Fibroblast of lung (primary cell): ENCODE results near the gene AFMID. TPM values are rescaled to one million over a fixed set of nuclear protein-coding genes. Genes with fewer than 3 reads are reported as not detected.
A peak's percentile ranks its signal among the peaks of the same experiment; 100 is the strongest.

Experiments used
- DNase-seq, 2 donors: peaks; one replicate each; pipeline versions ENCODE4 v3.0.0 to v3.0.0-alpha.2; 2010; ENCODE audit warnings: low read depth in 2 of 2
- H2AFZ ChIP-seq: 2 replicates; pipeline ENCODE4 v1.5.1; 2012; ENCODE audit warnings: low read length, control low read depth, inconsistent platforms
- H3K27ac ChIP-seq: 2 replicates; pipeline ENCODE4 v1.5.1; 2011; ENCODE audit warnings: low read length, control low read depth; ENCODE audit not compliant: insufficient read depth
- H3K27me3 ChIP-seq: 2 replicates; pipeline ENCODE4 v1.5.1; 2011; ENCODE audit warnings: mild to moderate bottlenecking, low read length; ENCODE audit not compliant: control insufficient read depth, insufficient read depth
- H3K36me3 ChIP-seq: 2 replicates; pipeline ENCODE4 v1.5.1; 2011; ENCODE audit warnings: low read length; ENCODE audit not compliant: control insufficient read depth, insufficient read depth
- H3K4me1 ChIP-seq: 2 replicates; pipeline ENCODE4 v1.5.1; 2011; ENCODE audit warnings: low read length; ENCODE audit not compliant: control insufficient read depth, insufficient read depth; ENCODE audit errors: extremely low read depth
- H3K4me2 ChIP-seq: 2 replicates; pipeline ENCODE4 v1.5.1; 2011; ENCODE audit warnings: low read length, control low read depth; ENCODE audit not compliant: insufficient read depth; ENCODE audit errors: extremely low read depth
- H3K4me3 ChIP-seq, 4 experiments: fragments of 200-600 bp in 1 of 4; sonication (generic) in 1 of 4; replicated peaks in 1 of 4; 2 replicates each; pipeline ENCODE4 v1.5.1; 2011 to 2016; ENCODE audit warnings: low read length in 4 of 4, low read depth in 3 of 4, mild to moderate bottlenecking in 3 of 4, control low read depth in 2 of 4, inconsistent platforms in 1 of 4, mixed read lengths in 1 of 4; ENCODE audit not compliant: insufficient read depth in 1 of 4; ENCODE audit errors: control extremely low read depth in 1 of 4
- H3K79me2 ChIP-seq: 2 replicates; pipeline ENCODE4 v1.5.1; 2012; ENCODE audit warnings: mild to moderate bottlenecking, low read length, inconsistent platforms; ENCODE audit not compliant: control insufficient read depth, insufficient read depth
- H3K9ac ChIP-seq: 2 replicates; pipeline ENCODE4 v1.5.1; 2011; ENCODE audit warnings: mild to moderate bottlenecking, low read length, control low read depth; ENCODE audit not compliant: insufficient read depth
- H3K9me3 ChIP-seq: 2 replicates; pipeline ENCODE4 v1.5.1; 2012; ENCODE audit warnings: low read depth, low read length; ENCODE audit not compliant: control insufficient read depth, insufficient read depth
- H4K20me1 ChIP-seq: 2 replicates; pipeline ENCODE4 v1.5.1; 2011; ENCODE audit warnings: low read length; ENCODE audit not compliant: control insufficient read depth, insufficient read depth; ENCODE audit errors: extremely low read depth
- EZH2 ChIP-seq: IDR thresholded peaks from 2 replicates; pipeline ENCODE4 v1.5.1; 2012; ENCODE audit warnings: low read length, control low read depth, mild to moderate bottlenecking; ENCODE audit errors: missing control alignments
- polyA plus RNA-seq, 2 donors: library from polyadenylated mRNA; depleted of rRNA in 1 of 2; stranded (reverse) in 1 of 2; unstranded in 1 of 2; fragments of >200 nt; gene quantifications; 2 replicates each; pipeline ENCODE4 v1.2.1, GENCODE V29; 2011 to 2012; ENCODE audit warnings: missing spikeins in 1 of 2
- total RNA-seq: library from RNA; depleted of rRNA; stranded (reverse); fragments of >200 nt; gene quantifications from 2 replicates; pipeline ENCODE4 v1.2.1, GENCODE V29; 2014
- TF ChIP-seq, protein P1 (sequence below), 2 donors: IDR thresholded peaks in 1 of 2; conservative IDR thresholded peaks in 1 of 2; 1 replicate in 1 of 2; 2 replicates in 1 of 2; pipeline ENCODE4 v1.5.1; 2011 to 2012; ENCODE audit warnings: low read length in 2 of 2, control low read depth in 1 of 2, inconsistent platforms in 1 of 2, low read depth in 1 of 2, mild to moderate bottlenecking in 1 of 2

Gene AFMID
- total and polyA plus RNA-seq, 2 donors (not counting 1 experiment from before 2014, with no cell fraction given) = 28.1 to 29.2 TPM

DNA sequence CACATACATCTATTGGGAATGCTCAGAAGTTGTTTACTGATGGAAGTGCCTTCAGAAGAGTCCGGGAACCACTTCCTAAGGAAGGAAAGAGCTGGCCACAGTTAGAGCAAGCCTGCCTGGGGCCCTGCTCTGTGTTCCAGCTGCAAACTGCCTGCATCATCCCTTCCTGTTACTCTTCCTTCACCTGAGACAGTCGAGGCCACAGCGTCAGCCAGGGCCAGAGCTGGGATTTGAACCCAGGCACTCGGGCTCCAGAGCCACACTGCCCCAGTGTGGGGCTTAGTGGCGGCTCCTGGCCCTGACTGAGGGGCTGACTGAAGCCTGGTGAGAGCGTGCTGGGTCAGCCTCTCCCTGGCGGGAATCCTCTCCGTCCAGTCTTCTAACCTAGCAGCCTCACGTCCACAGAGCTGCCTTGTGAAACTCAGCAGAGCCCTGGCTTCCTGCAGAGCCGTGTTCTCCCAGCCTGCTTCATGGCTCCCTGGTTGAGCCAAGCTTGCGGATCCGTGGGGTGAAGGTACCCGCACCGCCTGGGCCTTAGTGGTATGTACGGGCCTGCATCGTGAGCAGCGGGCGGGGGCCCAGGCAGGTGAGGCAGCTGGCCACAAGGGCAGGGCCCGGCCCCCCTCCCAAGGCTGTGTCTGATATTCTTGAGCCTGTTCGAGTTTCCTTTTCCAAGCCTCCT, 45.6 kb upstream of the AFMID start:
- no peak overlapping the region for H3K9ac ChIP-seq
- no peak overlapping the region for H3K27ac ChIP-seq
- no peaks in the 10 kb centered on the region for H3K9me3 ChIP-seq
- no peak overlapping the region for H3K4me2 ChIP-seq
- no peak for TF ChIP-seq EZH2
- TF ChIP-seq, protein P1, sequence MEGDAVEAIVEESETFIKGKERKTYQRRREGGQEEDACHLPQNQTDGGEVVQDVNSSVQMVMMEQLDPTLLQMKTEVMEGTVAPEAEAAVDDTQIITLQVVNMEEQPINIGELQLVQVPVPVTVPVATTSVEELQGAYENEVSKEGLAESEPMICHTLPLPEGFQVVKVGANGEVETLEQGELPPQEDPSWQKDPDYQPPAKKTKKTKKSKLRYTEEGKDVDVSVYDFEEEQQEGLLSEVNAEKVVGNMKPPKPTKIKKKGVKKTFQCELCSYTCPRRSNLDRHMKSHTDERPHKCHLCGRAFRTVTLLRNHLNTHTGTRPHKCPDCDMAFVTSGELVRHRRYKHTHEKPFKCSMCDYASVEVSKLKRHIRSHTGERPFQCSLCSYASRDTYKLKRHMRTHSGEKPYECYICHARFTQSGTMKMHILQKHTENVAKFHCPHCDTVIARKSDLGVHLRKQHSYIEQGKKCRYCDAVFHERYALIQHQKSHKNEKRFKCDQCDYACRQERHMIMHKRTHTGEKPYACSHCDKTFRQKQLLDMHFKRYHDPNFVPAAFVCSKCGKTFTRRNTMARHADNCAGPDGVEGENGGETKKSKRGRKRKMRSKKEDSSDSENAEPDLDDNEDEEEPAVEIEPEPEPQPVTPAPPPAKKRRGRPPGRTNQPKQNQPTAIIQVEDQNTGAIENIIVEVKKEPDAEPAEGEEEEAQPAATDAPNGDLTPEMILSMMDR (conservative IDR thresholded peaks at IDR 0.05 in 1 of 2, IDR thresholded peaks at IDR 0.05 in 1 of 2; ENCODE audit: low read depth in 1 of 2, low read length in 2 of 2) = no peak
- H3K4me1 ChIP-seq = peaks cover 24% of the 10 kb centered on the region
- H3K36me3 ChIP-seq = no peaks in the 10 kb centered on the region
- no peaks in the 10 kb centered on the region for H3K27me3 ChIP-seq
- no peak for DNase-seq
- no peak overlapping the region for H2AFZ ChIP-seq
- H3K79me2 ChIP-seq = no peaks in the 10 kb centered on the region
- no peaks in the 10 kb centered on the region for H4K20me1 ChIP-seq
- no peak overlapping the region for H3K4me3 ChIP-seq

DNA sequence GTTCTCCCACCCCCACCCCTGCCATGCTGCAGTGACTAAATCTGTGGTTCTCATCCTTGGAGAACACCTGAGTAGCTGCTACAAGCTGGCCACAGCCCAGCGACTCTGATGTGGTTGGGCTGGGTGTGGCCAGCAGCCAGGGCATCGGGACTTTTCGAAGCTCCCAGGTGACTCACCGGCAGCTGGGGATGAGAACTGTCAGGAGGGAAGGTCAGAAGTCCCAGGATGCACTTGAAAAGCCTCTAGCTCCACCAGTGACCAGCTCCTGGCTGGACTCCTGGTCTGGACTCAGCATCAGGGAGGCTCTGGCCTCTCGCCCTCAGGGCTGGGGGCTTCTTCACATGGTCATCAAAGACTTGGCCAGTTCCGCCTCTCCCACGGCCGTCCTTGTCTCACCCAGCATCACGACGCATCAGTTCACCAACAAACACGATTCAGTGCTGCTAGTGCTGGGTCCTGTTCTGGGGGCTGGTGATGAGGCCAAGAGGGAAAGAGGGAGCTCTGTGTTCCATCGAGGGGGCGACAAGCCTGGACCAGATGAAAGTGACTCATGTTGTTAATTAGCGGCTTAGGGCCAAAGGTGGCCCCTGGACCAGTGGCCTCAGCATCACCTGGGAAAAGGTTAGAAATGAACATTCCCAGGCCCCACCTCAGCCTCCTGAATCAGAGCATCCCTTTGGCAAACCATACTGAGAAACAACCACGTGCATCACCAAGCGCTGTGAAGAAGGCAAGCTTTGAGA, 44.9 kb upstream of the AFMID start:
- H4K20me1 ChIP-seq = no peaks in the 10 kb centered on the region
- H3K27me3 ChIP-seq = no peaks in the 10 kb centered on the region
- no peak overlapping the region for H2AFZ ChIP-seq
- H3K79me2 ChIP-seq = no peaks in the 10 kb centered on the region
- no peak overlapping the region for H3K4me2 ChIP-seq
- TF ChIP-seq, protein P1 (conservative IDR thresholded peaks at IDR 0.05 in 1 of 2, IDR thresholded peaks at IDR 0.05 in 1 of 2; ENCODE audit: low read depth in 1 of 2, low read length in 2 of 2) = no peak
- no peak for TF ChIP-seq EZH2
- no peak overlapping the region for H3K4me3 ChIP-seq
- no peaks in the 10 kb centered on the region for H3K36me3 ChIP-seq
- peaks cover 24% of the 10 kb centered on the region for H3K4me1 ChIP-seq
- no peak overlapping the region for H3K9ac ChIP-seq
- peak; percentile 45 to 69 for DNase-seq
- no peak overlapping the region for H3K27ac ChIP-seq
- H3K9me3 ChIP-seq = no peaks in the 10 kb centered on the region

DNA sequence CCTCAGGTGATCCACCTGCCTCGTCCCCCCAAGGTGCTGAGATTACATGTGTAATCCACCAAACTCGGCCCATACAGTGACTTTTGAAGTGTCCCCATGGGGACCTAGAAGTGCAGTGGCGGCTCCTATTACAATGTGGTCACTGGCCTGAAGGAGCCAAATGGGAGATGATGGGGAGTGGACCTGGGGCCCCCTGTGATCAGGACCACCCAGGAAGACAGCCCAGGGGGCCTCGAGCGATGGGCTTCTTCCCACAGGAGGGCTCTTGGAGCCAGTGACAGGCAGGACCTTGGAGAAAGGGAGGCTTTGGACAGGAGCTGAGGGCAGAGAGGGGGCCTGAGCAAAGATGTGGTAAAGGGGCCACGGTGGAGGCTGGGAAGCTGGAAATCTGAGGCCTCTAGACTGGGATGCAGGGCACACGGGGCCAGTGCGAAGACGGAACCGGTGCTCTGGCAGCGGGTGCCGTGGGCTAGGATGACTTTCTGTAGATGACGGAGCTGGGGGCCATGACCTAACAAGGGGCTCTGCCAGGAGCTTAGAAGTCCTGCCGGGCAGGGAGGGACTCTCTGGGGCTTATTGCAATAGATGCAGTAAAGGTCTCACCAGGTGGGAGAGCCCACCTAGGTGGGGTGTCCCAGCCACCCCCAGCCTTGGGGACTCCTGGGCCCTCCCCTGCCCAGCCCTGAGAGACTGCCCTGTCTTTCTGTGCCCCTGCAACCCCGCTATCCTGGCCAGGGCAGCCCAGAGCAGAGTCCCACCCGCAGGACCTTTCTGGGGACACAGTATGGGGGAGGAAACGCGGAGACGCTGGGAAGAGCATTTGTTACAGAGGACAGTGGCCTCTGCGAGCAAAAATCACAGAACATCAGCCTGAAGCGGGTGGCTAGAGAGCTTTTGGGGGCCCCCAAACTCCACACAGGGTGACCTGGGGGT, 43.7 kb upstream of the AFMID start:
- TF ChIP-seq, protein P1 (conservative IDR thresholded peaks at IDR 0.05 in 1 of 2, IDR thresholded peaks at IDR 0.05 in 1 of 2; ENCODE audit: low read depth in 1 of 2, low read length in 2 of 2) = no peak
- TF ChIP-seq EZH2 = no peak
- Histone ChIP-seq H3K36me3 (no peaks in the 10 kb centered on the region), H3K9me3 (no peaks in the 10 kb centered on the region), H3K27ac (no peak overlapping the region), H4K20me1 (no peaks in the 10 kb centered on the region), H3K9ac (no peak overlapping the region), H3K4me2 (no peak overlapping the region), H2AFZ (no peak overlapping the region), H3K27me3 (no peaks in the 10 kb centered on the region), H3K4me3 (no peak overlapping the region), H3K4me1 (peaks cover 24% of the 10 kb centered on the region), H3K79me2 (no peaks in the 10 kb centered on the region)
- no peak for DNase-seq
